ENCODE data around the gene BAZ1A.

Gene BAZ1A

DNA sequence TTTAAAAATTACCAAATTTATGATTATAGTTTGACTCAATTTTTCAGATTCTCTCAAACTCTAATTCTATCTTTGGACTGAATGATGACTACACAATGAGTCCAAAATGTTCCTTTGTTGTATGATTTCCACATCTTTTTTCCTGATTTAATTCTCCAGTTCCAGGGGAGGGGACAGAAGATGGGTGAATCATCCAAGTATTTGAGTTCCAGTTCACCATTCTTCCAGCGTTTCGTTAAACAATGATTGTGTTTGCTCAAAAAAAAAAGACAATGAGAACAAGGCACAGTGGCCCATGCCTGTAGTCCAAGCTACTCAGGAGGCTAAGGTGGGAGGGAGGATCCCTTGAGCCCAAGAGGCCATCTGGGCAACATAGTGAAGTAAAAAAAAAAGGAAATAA lies 23.8 kb downstream of the BAZ1A start:
- no peaks in the 10 kb centered on the region for H3K27me3 ChIP-seq

DNA sequence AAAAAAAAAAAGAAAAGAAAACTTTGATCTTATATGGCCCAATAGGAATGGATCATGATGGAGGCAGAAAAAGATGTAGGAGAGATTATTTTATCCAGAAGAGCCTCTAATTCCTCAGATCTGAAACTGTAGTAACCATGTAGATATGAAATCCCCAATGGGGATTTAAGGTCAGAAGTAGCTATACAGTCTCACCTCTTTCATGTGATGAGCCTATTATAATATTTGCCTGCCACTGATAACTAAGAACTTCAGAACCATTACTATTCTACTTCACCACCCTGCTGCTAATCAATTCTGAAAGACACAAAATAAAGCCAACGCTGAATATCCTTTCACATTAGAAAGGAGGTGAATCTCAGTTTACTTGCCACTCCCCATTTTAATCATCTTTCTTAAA lies 29.3 kb downstream of the BAZ1A start:
- no peak for DNase-seq
- peaks cover 0 to 16% (median 10%) of the 10 kb centered on the region in 4 donors for H3K4me1 ChIP-seq
- no peaks in the 10 kb centered on the region for H3K9me3 ChIP-seq
- intact Hi-C loops (cut with DNase I; ENCODE audit: low total_unique reads) = no loop called here
- H3K4me3 ChIP-seq = no peak overlapping the region
- TF ChIP-seq, protein P1, sequence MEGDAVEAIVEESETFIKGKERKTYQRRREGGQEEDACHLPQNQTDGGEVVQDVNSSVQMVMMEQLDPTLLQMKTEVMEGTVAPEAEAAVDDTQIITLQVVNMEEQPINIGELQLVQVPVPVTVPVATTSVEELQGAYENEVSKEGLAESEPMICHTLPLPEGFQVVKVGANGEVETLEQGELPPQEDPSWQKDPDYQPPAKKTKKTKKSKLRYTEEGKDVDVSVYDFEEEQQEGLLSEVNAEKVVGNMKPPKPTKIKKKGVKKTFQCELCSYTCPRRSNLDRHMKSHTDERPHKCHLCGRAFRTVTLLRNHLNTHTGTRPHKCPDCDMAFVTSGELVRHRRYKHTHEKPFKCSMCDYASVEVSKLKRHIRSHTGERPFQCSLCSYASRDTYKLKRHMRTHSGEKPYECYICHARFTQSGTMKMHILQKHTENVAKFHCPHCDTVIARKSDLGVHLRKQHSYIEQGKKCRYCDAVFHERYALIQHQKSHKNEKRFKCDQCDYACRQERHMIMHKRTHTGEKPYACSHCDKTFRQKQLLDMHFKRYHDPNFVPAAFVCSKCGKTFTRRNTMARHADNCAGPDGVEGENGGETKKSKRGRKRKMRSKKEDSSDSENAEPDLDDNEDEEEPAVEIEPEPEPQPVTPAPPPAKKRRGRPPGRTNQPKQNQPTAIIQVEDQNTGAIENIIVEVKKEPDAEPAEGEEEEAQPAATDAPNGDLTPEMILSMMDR (IDR thresholded peaks at IDR 0.05) = no peak
- H3K27ac ChIP-seq = no peak overlapping the region
- H3K36me3 ChIP-seq = peaks cover 0 to 3% (median 0%) of the 10 kb centered on the region in 3 donors
- no peaks in the 10 kb centered on the region for H3K27me3 ChIP-seq

More for the DNA sequence above, 23.8 kb downstream of the BAZ1A start:
- intact Hi-C loops (cut with DNase I; ENCODE audit: low total_unique reads) = no loop called here
- Histone ChIP-seq H3K9me3 (no peaks in the 10 kb centered on the region), H3K36me3 (peaks cover 0 to 25% (median 14%) of the 10 kb centered on the region in 3 donors), H3K4me1 (no peaks in the 10 kb centered on the region), H3K4me3 (no peak overlapping the region), H3K27ac (no peak overlapping the region)
- no peak for DNase-seq
- TF ChIP-seq, protein P1 (IDR thresholded peaks at IDR 0.05) = no peak

DNA sequence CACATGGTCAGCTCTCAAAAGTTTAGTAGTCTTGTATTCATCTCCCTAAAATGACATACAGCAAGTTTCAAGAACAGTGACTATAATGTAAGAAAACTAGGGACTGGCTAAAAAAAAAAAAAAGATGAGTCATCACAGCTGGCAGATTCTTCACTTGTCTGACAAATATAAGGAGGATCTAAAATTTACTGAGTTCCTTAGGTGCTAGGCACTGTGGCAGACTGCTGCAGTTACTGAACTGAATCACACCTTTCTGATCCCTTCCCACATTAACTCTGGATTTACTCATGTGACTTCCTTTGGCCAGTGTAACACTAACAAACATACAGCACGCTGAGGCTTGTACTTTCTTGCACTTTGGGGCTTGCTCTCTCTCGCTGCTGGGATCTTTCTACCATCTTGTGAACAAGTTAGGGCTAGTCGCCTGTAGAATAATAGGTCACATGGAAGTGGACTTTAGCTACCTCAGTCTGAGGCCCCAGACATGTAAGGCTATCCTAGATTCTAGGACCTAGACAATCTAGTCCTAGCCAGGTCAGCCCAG lies 32.1 kb downstream of the BAZ1A start:
- no peak overlapping the region for H3K27ac ChIP-seq
- H3K4me3 ChIP-seq = no peak overlapping the region
- peaks cover 0 to 5% (median 0%) of the 10 kb centered on the region in 3 donors for H3K36me3 ChIP-seq
- no peaks in the 10 kb centered on the region for H3K27me3 ChIP-seq
- intact Hi-C loops (cut with DNase I; ENCODE audit: low total_unique reads) = no loop called here
- H3K4me1 ChIP-seq = peaks cover 0 to 16% (median 10%) of the 10 kb centered on the region in 4 donors
- no peaks in the 10 kb centered on the region for H3K9me3 ChIP-seq
- DNase-seq = no peak
- TF ChIP-seq, protein P1 (IDR thresholded peaks at IDR 0.05) = no peak

DNA sequence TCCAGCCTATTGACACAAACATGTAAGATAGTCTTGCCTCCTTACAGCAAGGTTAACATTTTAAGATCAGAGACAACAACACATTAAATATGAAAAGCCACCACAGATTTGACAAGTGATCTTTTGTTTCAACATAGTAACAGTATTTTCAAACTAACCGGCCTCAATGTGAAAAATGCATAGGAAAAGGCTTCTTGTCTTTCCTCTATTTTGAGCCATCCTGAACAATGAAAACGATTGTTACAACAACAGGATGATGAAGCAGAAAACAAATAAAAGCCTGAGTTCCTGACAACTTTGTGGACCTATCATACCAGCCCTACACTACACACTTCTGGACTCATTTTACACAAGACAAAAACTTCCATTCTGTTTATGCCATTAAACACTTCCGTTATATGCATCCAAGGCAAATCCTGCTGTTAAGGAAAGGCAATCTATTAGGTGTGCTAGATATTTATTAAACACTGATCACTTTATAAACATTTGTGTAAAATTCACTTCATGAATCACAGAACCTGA lies 37.3 kb downstream of the BAZ1A start:
- Histone ChIP-seq H3K9me3 (no peaks in the 10 kb centered on the region), H3K27me3 (no peaks in the 10 kb centered on the region), H3K4me1 (peaks cover 0 to 9% (median 6%) of the 10 kb centered on the region in 4 donors), H3K4me3 (no peak overlapping the region), H3K27ac (no peak overlapping the region), H3K36me3 (peaks cover 0 to 5% (median 0%) of the 10 kb centered on the region in 3 donors)
- DNase-seq = no peak
- intact Hi-C loops (cut with DNase I; ENCODE audit: low total_unique reads) = no loop called here
- TF ChIP-seq, protein P1 (IDR thresholded peaks at IDR 0.05) = no peak

DNA sequence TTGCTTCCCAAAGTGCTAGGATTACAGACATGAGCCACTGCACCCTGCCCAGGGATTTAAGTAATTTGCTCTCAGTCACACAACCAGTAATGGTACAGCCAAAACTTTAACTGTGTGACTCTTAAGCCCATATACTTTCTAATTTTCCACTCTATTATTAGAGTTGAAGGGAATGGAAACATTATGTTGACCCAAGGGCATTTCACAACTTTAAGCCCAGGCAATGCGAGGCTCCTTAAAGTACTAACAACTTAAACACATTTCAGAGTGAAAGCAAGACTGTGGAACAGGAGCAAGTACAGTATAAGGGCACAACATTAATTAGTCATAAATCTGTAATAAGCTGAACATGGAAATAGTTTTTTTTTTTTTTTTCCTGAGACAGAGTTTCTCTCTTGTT lies 39.8 kb downstream of the BAZ1A start:
- no peak for DNase-seq
- Histone ChIP-seq H3K27ac (no peak overlapping the region), H3K36me3 (peaks cover 0 to 5% (median 0%) of the 10 kb centered on the region in 3 donors), H3K27me3 (no peaks in the 10 kb centered on the region), H3K9me3 (no peaks in the 10 kb centered on the region), H3K4me1 (peaks cover 0 to 4% (median 0%) of the 10 kb centered on the region in 4 donors), H3K4me3 (no peak overlapping the region)
- TF ChIP-seq, protein P1 (IDR thresholded peaks at IDR 0.05) = no peak
- intact Hi-C loops (cut with DNase I; ENCODE audit: low total_unique reads) = no loop called here
